Smooth muscle cell (in vitro differentiated cells): Measurements from ENCODE around the gene TM9SF3. TPM values are rescaled to one million over a fixed set of nuclear protein-coding genes. Genes with fewer than 3 reads are reported as not detected.

ENCODE experiments used
- DNase-seq: peaks from one replicate; lab custom pipeline; 2025; ENCODE audit not compliant: unreplicated experiment; lab: John Stamatoyannopoulos, UW
- H2AFZ ChIP-seq: fragments of 200-600 bp; sonication (generic); 2 replicates; pipeline ENCODE4 v1.6.0; 2016; ENCODE audit warnings: antibody characterized with exemption, low read depth, mild to moderate bottlenecking
- H3F3A ChIP-seq: fragments of 200-600 bp; sonication (generic); 2 replicates; pipeline ENCODE4 v1.6.0; 2017; ENCODE audit warnings: antibody characterized with exemption, low read depth
- H3K27ac ChIP-seq: fragments of 200-600 bp; sonication (generic); 2 replicates; pipeline ENCODE4 v1.5.1; 2016; ENCODE audit warnings: low read depth, mild to moderate bottlenecking
- H3K27me3 ChIP-seq: fragments of 200-600 bp; sonication (generic); 2 replicates; pipeline ENCODE4 v1.6.1; 2016; ENCODE audit warnings: low read depth, mild to moderate bottlenecking
- H3K36me3 ChIP-seq: fragments of 200-600 bp; sonication (generic); 2 replicates; pipeline ENCODE4 v1.5.1; 2016; ENCODE audit warnings: low read depth
- H3K4me1 ChIP-seq: fragments of 200-600 bp; sonication (generic); 2 replicates; pipeline ENCODE4 v1.5.1; 2016; ENCODE audit warnings: low read depth
- H3K4me2 ChIP-seq: fragments of 200-600 bp; sonication (generic); 2 replicates; pipeline ENCODE4 v1.6.0; 2016; ENCODE audit warnings: mild to moderate bottlenecking
- H3K4me3 ChIP-seq: fragments of 200-600 bp; sonication (generic); 2 replicates; pipeline ENCODE4 v1.5.1; 2016; ENCODE audit warnings: mild to moderate bottlenecking
- H3K79me2 ChIP-seq: fragments of 200-600 bp; sonication (generic); 2 replicates; pipeline ENCODE4 v1.6.0; 2016; ENCODE audit warnings: low read depth, mild to moderate bottlenecking
- H3K9ac ChIP-seq: fragments of 200-600 bp; sonication (generic); 2 replicates; pipeline ENCODE4 v1.6.0; 2016; ENCODE audit warnings: low read depth
- H3K9me3 ChIP-seq: fragments of 200-600 bp; sonication (generic); replicated peaks from 2 replicates; pipeline ENCODE4 v1.5.1; 2016; ENCODE audit warnings: low read depth
- H4K20me1 ChIP-seq: fragments of 200-600 bp; sonication (generic); 2 replicates; pipeline ENCODE4 v1.6.0; 2016; ENCODE audit warnings: low read depth
- WGBS: methylation state at CpG from one replicate; pipeline ENCODE4 v1.1.7; 2016; ENCODE audit warnings: low lambda C conversion rate; 5-methylcytosine and 5-hydroxymethylcytosine counted together
- polyA plus RNA-seq: library from polyadenylated mRNA; unstranded; fragments of >200 nt; fragmentation: Nextera tagmentation; extraction: Ambion mirVana; gene quantifications from 2 replicates; pipeline ENCODE4 v1.2.1, GENCODE V29; 2016
- total RNA-seq: library from RNA; depleted of rRNA; stranded (reverse); fragments of >200 nt; gene quantifications from 2 replicates; pipeline ENCODE4 v1.2.3, GENCODE V29; 2014
- TF ChIP-seq, protein P1 (sequence below): fragments of 200-600 bp; sonication (generic); IDR thresholded peaks from 2 replicates; pipeline ENCODE4 v1.5.1; 2017; ENCODE audit warnings: borderline replicate concordance, mild to moderate bottlenecking, antibody characterized with exemption; ENCODE audit not compliant: insufficient read depth, poor library complexity, severe bottlenecking

Gene TM9SF3
- total and polyA plus RNA-seq, 2 experiments from 2014 or later: 126 to 138 TPM

DNA sequence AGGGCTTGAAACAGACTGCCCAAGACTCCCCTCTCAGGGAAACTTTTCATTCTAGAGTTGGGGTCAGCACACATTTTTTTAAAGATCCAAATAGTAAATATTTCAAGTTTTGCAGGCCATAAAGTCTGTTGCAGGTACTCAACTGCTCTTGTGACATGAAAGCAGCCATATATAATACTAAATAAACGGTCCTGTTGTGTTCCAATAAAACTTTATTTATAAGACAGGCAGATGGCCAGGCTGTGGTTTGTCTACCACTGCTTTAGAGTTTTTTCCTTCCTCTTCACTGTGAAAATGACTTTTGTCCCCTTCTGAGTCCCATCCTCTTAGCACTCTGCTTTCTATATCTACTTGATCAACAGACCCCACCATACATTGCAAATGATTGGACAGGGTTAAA lies 40.5 kb upstream of the TM9SF3 start:
- Histone ChIP-seq H3K4me3 (no peak overlapping the region), H3K4me2 (no peak overlapping the region), H3K27me3 (no peaks in the 10 kb centered on the region), H3K9me3 (no peaks in the 10 kb centered on the region), H4K20me1 (no peaks in the 10 kb centered on the region), H3K9ac (no peak overlapping the region), H3K79me2 (no peaks in the 10 kb centered on the region), H2AFZ (no peak overlapping the region), H3K4me1 (no peaks in the 10 kb centered on the region), H3K36me3 (no peaks in the 10 kb centered on the region), H3K27ac (no peak overlapping the region), H3F3A (no peaks in the 10 kb centered on the region)
- DNase-seq: no peak
- TF ChIP-seq, protein P1, sequence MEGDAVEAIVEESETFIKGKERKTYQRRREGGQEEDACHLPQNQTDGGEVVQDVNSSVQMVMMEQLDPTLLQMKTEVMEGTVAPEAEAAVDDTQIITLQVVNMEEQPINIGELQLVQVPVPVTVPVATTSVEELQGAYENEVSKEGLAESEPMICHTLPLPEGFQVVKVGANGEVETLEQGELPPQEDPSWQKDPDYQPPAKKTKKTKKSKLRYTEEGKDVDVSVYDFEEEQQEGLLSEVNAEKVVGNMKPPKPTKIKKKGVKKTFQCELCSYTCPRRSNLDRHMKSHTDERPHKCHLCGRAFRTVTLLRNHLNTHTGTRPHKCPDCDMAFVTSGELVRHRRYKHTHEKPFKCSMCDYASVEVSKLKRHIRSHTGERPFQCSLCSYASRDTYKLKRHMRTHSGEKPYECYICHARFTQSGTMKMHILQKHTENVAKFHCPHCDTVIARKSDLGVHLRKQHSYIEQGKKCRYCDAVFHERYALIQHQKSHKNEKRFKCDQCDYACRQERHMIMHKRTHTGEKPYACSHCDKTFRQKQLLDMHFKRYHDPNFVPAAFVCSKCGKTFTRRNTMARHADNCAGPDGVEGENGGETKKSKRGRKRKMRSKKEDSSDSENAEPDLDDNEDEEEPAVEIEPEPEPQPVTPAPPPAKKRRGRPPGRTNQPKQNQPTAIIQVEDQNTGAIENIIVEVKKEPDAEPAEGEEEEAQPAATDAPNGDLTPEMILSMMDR: no peak
- 90% methylated on average over 1 of the region's 1 CpG for WGBS

DNA sequence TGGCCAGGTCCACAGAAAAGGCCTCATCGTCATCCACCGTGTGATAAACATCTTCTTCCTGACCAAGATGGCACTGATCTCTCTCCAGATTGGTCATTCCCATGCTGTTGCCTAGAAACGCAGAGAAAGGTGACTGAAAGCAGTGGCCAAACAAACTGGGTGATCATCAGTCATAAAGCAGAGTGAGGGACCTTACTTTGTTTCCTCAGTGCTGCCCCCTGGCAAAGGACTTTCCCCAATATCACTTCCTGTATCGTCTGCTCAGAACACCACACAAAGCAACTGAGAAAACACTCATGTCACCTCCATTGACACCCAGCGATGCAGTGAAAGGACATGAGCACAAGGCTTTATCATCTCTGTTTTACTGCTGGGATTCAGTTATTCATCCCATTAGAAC lies 40.0 kb upstream of the TM9SF3 start:
- Histone ChIP-seq H3K9me3 (no peaks in the 10 kb centered on the region), H3K4me2 (no peak overlapping the region), H3K36me3 (no peaks in the 10 kb centered on the region), H3K27ac (no peak overlapping the region), H3K4me3 (no peak overlapping the region), H3K79me2 (no peaks in the 10 kb centered on the region), H3K9ac (no peak overlapping the region), H3K27me3 (no peaks in the 10 kb centered on the region), H3K4me1 (no peaks in the 10 kb centered on the region), H4K20me1 (no peaks in the 10 kb centered on the region), H2AFZ (no peak overlapping the region), H3F3A (no peaks in the 10 kb centered on the region)
- WGBS: 84% methylated on average over 5 of the region's 5 CpGs
- no peak for DNase-seq
- TF ChIP-seq, protein P1: no peak

DNA sequence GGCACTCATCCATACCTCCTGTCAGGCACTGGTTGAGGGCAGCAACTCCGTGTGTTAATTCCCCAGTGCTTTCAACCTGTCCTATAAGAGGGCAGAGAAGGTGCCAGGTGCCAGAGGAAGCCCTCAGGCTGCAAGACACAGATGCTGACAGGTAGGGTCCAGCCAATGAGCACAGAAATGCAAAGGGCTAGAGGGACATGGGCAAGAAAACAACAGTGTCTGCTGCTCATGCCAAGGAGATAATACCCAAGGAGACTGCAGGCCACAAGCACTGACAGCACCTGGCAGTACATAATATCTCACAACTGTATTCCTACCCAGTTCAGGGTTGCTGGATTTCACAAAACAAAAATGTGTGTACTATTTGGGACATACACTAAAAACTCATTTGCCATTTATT lies 38.4 kb upstream of the TM9SF3 start:
- 94% methylated on average over 1 of the region's 1 CpG for WGBS
- DNase-seq: no peak

More for the DNA sequence above, 38.4 kb upstream of the TM9SF3 start:
- Histone ChIP-seq H2AFZ (no peak overlapping the region), H3K79me2 (no peaks in the 10 kb centered on the region), H3K4me3 (no peak overlapping the region), H3K27me3 (no peaks in the 10 kb centered on the region), H3K9me3 (no peaks in the 10 kb centered on the region), H3F3A (no peaks in the 10 kb centered on the region), H3K36me3 (no peaks in the 10 kb centered on the region), H3K9ac (no peak overlapping the region), H3K27ac (no peak overlapping the region), H3K4me2 (no peak overlapping the region), H3K4me1 (no peaks in the 10 kb centered on the region), H4K20me1 (no peaks in the 10 kb centered on the region)
- TF ChIP-seq, protein P1: no peak
